GM20431 (cell line): ENCODE data around the gene FBXW11.
"Not testable (repeated sequence)": the region's sequence is repeated elsewhere in the genome, so short reads cannot be mapped to it uniquely, and the experiment has no call there.

ENCODE experiments used
- in situ Hi-C: fragments of 300-500 bp; cut with MseI, MboI; formaldehyde crosslinking; loops from one replicate; pipeline ENCODE4 v1.15.0; 2020; ENCODE audit warnings: low sequenced_read_pairs; ENCODE audit not compliant: unreplicated experiment

Gene FBXW11

GRCh38 chr5:172029876-172030275 lies 23.4 kb upstream of the FBXW11 start:
- in situ Hi-C loops: loop anchor here (25.0 kb wide), 1 partner anchor 618 kb away; the partner anchor contains the start of gene FGF18

DNA sequence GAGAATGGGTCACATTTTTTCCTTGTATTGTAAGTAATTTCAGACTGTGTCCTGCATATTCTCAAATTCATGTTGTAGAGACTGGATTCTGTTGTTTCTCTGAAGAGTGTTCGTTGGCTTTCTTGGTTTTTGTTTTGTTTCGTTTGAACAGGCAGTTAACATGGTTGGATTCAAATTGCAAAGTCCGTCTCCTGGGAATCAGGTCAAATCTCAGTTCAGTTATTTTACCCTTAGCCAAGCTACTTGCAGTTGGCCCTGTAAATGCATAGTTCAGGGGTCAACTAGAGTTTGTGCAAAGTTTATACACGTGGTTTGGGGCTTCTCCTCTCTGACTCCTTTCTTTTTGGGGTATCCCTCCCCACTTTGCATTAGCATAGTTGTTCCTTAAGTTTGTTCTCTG lies 21.7 kb upstream of the FBXW11 start:
- in situ Hi-C loops: loop anchor here (25.0 kb wide), 1 partner anchor 616 kb away; the partner anchor contains the start of gene FGF18

DNA sequence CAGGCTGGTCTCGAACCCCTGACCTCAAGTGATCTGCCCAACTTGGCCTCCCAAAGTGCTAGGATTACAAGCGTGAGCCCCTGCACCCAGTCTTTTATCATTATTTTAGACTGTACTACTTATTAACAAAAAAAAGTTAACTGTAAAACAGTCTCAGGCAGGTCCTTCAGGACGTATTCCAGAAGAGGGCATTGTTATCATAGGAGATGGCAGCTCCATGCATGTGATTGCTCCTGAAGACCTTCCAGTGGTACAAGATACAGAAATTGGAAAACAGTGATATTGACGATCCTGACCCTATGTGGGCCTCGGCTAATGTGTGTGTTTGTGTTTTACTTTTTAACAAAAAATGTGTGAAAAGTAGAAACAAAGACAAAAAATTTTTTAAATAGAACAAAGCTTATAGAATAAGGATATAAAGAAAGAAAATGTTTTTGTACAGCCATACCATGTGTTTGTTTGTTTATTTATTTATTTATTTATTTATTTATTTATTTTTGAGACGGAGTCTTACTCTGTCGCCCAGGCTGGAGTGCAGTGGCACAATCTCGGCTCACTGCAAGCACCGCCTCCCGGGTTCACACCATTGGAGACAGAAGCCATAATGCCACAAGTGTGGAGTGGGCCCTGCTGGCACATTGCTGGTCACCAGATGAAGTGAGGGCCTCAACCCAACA lies 13.8 kb upstream of the FBXW11 start:
- in situ Hi-C loops: not testable (repeated sequence)

GRCh38 chr5:172015346-172015745 lies 8.9 kb upstream of the FBXW11 start:
- in situ Hi-C loops: no loop called here

GRCh38 chr5:172010278-172010677 lies 3.8 kb upstream of the FBXW11 start:
- in situ Hi-C loops: no loop called here

DNA sequence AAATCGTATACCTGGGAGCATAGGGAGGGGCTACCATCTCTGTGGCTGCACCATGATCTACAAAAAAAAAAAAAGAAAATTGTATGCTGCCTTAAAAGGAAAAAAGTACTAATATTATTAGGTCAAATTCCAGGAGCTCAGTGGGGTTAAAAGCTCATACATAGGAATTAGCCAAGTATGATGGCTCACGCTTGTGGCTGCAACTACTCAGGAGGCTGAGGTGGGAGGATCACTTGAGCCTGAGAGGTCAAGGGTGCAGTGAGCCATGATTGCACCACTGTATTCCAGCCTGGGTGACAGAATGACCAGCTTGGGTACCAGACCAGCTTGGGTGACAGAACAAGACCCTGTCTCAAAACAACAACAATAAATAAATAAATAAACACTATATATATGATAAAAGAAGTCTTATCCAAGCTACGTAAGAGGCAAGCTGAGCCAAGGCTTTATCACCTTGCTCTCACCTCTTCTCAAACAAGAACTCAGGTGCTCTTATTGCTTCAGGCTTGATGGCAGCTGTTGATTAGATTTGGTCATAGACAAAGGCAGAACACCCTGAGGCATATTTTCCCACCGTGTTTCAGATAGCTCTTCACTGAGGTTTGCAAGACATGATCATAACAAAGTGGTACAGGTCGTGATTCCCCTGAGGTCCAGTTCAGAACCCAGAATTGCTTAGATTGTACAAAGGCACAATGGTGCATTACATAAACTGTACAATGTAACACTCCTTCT lies 3.3 kb upstream of the FBXW11 start:
- in situ Hi-C loops: no loop called here

- in situ Hi-C loops: no loop called here
Observed at GRCh38 chr5:172008689-172009141, 2.3 kb upstream of the FBXW11 start.

DNA sequence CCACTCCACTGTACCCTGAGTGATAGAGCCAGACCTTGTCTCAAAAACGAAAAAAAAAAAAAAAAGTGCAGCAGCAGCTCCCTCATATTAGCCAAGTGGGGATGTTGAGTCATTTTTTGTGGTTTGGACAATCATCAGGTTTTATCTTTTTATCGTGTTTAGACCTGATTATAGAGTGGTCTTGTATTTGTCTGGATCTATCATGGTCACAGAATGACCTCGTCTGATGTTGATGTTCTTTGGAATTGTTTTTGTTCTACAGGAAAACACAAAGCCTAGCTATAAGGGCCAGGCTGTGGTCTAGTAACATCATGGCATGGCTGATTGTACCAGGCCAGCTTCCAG lies 1.6 kb upstream of the FBXW11 start:
- in situ Hi-C loops: no loop called here

GRCh38 chr5:172007175-172008110 lies 1.0 kb upstream of the FBXW11 start:
- in situ Hi-C loops: no loop called here

- in situ Hi-C loops: no loop called here
Observed at GRCh38 chr5:172005708-172006320, 624 bp downstream of the FBXW11 start.

DNA sequence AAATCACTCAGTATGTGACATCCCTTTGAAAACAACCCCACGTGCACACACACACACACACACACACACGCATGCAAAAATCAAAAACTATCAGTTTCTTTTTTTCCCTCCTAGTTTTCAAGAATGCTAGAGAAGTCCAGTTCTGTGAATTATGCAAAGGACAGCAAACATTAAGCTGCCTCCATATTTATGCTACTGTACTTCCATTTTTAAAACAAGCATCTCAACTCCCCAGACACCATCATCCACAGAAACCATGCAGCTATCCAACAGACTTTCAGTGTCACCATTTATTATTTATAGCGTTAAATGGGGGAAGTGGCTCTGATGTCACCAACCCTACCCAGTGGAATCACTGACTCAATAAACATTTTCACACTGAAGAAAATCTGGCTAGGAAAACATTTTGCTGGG lies 1.6 kb downstream of the FBXW11 start:
- in situ Hi-C loops: no loop called here

GRCh38 chr5:172003746-172004145 lies 2.7 kb downstream of the FBXW11 start:
- in situ Hi-C loops: no loop called here

- in situ Hi-C loops: no loop called here
Observed at GRCh38 chr5:172002840-172003512, 3.5 kb downstream of the FBXW11 start.

DNA sequence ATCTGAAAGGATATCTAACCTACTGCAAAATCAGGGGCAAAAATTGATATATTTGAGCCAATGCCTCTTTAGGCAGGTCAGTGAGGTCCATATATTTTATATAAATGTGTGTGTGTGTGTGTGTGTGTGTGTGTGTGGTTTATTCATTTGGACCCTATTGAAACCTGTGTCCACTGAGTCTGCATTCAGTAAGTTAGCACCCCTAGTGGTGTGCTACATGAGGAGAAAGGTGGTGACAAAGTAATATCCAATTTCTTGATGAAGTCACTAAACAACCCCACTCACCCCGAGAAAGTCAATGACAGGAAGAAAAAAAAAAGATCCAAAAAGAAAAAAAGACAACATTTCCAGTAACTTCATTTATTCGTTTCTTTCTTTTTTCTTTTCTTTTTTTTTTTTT lies 4.1 kb downstream of the FBXW11 start:
- in situ Hi-C loops: no loop called here

GRCh38 chr5:171999877-172000276 lies 6.6 kb downstream of the FBXW11 start:
- in situ Hi-C loops: no loop called here

DNA sequence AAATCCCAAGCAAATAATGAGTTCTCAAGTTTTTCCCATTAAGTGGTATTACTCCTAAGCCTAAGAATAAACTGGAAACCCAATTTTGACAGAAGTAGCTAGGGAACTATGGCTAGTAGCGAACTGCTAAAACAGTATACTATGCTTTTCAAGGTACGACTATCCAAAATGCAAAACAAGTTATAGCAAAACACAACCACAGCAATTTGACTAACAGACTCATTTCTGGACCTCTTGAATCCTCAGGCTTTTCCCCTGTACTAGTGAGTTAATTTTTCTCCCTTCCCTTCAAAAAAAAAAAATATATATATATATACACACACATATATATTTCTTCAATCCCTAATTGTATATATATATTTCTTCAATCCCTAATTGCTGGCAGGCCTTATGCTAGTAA lies 7.3 kb downstream of the FBXW11 start:
- in situ Hi-C loops: no loop called here

- in situ Hi-C loops: no loop called here
Observed at GRCh38 chr5:171997011-171997410, 9.4 kb downstream of the FBXW11 start.

GRCh38 chr5:171992813-171993212 lies 13.6 kb downstream of the FBXW11 start:
- in situ Hi-C loops: no loop called here

DNA sequence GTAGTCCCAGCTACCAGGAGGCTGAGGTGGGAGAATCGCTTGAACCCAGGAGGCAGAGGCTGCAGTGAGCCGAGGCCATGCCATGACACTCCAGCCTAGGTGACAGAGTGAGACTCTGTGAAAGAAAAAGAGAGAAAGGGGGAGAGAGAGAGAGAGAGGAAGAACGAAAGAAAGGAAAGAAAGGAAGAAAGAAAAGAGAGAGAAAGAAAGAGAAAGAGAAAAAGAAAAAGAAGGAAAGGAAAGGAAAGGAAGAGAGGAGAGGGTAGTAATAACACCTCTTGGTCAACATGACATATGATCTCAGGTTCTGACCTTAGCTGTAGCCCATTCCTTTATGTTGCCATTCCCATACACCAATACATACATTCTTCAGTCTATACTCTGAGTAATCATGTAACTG lies 14.1 kb downstream of the FBXW11 start:
- in situ Hi-C loops: no loop called here

- in situ Hi-C loops: no loop called here
Observed at GRCh38 chr5:171990713-171991015, 15.8 kb downstream of the FBXW11 start.
